ENCODE data around the gene PLXNA4.

Gene PLXNA4

DNA sequence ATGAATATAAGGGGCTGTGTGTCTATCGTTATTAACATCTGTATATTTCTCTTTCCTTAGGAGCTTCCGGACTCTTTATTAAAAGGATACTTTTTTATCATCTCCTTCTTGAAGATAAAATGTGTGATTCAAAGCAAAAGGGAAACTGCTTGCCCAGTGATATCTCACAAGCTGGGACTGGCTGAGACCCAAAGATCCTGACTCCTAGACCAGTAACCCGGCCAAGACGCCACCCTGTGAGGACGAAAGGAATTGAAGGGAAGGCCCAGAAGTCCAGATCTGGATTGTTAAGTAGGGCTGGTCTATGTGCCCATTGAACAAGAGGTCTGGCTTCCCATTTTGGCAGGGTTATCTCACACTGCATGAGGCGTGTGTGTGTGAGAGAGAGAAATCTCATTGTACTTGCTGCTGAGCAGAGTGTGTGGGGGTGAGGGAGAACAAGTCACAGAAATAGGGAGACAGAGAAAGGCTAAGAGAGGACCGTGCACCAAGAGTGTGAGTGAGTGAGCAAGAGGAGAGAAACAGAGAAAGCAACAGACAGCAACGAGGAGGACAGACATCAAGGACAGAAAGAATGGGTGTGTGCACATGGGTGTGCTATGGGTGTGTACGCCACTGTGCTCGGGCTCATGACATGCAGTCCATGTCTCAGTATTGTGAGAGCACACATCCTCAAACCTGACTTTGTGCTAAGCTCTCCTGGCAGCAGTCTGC is 75.4 kb downstream of the PLXNA4 start:
- no peak for DNase-seq

DNA sequence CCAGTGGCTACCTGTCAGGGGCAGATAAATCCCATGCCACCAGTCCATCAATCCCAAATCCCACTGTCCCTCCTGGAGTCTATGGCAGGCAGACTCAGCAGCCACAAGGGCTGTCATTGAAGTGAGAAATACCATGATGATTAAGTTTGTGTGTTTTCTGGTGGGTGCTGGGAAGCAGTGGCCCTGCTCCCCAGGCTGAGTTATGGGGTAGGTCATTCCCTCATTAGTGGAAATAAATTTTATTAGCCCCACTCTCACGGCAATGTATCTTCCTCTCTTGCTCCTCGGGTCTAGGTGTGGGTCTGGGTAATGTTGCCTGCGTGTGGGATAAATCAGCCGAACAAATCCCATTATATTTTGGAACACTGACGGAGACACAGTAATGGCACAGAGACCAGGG is 76.8 kb downstream of the PLXNA4 start:
- no peak for DNase-seq

DNA sequence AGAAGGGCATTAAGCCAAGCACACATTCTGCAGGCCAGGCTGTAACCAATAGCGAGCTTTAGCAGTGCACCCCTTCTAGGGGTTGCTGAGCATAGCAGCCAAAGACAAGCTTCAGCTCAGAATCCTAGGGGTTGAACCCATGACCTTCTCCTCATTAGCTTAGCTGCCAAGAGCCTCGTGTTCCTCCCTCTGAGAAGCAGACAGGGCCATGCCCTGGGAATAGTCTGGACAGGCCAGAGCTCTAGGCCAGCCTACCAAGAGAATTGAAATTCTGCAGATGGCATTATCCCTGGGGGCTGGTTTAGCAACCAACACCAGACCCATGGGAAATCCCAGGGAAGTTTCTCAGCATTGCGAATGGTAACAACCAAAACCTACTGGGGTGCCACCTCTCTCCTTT is 77.2 kb downstream of the PLXNA4 start:
- DNase-seq = no peak

DNA sequence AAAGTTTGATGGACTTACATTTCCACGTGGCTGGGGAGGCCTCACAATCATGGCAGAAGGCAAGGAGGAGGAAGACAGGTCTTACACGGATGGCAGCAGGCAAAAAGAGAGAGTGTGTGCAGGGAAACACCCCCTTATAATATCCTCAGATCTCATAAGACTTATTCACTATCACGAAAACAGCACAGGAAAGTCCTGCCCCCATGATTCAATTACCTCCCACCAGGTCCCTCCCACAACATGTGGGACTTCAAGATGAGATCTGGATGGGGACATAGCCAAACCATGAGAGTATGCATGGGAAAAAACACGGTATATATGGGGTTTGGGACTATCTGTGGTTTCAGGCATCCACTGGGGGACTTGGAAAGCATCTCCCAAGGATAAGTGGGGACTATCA is 78.0 kb downstream of the PLXNA4 start:
- DNase-seq = no peak

DNA sequence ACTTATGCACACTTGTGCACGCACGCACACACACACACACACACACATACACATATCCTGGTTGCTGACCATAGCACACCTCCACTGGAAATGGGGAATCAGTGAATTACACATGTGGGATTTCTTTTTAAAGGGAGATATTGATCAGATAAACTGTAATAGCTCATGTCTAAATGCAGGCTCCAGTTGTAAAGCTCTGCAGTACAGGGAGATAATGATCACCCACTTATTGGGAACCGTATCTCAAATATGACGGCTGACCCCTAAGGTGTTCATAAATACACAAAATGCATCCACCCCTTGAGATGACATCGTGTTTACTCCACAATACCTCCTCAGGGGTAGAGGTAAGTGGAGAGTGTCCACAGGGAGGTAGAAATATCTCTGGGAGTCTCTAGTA is 79.2 kb downstream of the PLXNA4 start:
- no peak for DNase-seq

DNA sequence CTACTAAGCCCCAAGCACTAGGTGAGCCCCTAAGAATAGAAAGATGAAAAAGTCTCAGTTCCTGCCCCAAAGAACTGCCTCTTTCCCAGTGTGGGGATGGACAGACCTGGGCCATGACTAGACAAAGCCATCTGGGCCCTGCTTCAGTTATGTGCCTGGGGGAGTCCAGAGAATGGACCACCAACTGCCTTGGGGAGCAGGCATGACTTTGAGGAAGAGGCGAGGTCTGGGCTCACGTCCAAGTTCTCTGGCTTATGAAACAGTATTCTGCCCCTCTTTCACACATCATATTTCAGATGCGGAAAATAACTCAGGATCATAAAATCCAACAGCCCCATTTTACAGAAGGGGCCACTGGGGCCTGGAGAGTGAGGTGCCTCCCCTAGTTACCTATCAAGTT is 80.3 kb downstream of the PLXNA4 start:
- no peak for DNase-seq

DNA sequence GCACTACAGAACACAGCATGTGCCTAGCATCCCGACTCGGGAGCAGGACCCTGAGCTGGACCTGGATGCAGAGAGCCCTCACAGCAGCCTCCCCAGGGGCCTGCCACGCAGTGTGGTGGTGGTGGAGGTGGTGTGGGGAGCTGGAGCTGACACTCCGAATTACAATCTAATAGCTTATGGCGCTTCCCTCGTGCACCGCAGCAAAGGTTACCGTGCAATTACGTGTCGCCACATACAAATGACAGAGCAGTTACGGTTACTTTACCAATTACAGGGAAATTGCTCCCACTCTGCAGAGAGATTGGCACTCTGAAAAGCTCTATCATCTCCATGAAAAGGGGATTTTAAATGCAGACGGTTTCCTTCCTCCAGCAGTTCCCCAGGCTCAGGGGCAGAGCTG is 81.8 kb downstream of the PLXNA4 start:
- DNase-seq = no peak

DNA sequence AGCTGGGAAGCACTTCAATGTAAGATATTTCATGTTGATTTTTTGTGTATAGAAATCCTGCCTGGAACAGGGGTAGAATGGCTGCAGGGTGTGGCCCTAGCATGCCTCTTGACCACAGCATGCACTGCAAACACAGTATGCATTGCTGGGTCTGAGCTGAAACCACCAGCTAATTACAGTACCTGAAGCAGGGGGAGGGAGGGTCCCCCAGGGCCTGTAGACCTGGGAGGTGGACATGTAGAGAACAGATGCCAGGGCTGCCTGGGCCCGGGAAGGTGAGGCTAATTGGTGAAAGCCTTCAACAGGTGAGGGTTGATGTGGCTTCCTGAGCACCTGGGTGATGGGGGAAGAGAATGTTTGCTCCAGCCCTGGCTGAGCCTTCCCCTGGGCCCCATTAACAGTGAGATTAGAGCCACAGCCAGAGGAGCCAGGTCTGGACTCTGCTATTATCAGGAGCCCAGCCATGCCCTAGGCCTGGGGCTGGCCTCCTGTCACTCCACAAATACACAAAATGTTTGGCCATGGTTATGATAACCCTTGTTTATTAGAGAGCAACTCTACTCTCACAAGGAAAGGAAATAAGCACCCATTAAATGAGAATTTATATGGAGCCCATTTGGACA is 83.3 kb downstream of the PLXNA4 start:
- DNase-seq = no peak

DNA sequence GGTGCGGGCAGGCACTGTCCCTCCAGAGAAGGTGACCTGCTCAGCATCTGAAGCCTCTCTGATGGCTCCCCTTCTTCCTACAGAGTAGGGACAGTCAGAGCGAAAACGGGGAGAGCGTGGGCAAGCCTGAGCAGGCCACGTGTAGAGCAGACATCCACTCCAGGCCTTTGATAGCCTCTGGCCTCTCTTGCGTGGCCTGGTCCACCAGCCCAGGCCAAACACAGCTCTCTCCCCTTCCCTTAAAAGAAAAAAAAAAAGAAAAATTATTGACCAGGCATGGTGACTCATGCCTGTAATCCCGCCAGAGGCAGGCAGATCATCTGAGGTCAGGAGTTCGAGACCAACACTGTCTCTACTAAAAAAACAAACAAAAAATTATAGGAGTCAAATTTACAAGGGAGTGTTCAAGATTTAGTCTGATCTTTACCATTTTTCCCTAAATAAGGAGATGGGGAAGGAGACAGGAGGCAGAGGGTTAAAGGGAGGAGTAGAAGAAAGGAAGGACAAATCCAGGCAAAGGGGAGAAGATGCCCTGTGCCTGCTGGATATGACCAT is 84.8 kb downstream of the PLXNA4 start:
- DNase-seq = no peak

DNA sequence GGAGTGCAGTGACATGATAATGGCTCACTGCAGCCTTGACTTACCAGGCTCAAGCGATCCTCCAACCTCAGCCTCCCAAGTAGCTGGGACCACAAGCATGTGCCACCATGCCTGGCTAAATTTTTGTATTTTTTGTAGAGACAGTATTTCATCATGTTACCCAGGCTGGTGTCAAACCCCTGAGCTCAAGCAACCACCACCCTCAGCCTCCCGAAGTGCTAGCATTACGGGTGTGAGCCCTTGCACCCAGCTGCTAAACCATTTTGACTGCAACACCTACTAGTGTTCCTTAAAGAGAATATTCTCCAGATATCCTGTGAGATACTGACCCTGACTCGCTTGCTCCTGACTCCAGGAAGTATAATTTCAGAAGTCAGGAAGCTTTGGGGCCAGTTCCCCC is 85.8 kb downstream of the PLXNA4 start:
- DNase-seq = no peak

DNA sequence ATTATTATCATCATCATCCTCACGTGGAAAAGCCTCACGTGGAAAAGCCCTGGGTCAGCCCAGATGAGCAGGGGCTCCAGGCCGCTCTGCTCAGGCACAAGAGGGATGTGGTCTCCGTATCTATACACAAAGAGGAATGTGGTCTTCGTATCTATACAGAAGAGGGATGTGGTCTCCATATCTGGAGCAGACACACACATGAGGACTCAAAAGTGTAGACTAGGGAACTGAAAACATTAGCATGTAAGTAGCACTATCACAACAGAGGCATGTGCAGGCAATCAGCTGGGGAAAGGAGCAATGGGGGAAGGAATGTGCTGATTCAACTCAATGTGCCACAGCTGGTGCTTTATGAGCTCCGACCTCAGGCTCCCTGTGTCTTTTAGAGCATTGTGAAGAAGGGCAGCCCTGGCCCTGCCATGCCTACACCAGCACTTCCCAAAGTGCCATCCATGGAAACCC is 86.5 kb downstream of the PLXNA4 start:
- DNase-seq = no peak

DNA sequence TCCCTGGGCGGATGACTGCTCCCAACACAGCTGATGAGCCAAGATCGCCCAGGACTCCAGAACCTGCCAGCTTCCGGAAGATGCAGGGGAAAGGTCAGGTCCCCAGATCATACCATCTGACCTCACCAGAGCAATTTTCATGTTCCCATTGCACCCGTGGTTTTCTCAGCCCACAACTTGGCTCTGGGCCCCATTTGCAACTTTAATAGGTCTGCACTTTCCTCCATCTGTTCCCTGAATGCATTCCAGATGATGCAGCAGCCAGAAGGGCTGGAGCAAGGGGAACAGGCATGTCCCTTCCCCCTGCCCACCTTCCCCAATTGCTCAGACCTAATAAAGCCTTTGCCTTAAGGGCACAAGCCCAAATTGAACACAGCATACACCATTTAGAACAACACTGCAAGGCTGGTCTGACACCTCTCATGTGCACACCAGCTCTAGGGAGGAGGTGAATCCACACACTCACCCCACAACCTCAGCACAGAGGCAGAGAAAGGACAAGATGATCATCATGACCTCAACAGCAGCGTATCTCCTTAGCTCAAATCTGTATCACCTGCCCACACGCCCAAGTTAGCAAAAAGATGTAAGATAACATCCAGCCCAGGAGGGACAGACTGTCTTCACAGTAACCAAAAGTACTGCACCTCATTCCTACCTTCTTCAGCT is 87.5 kb downstream of the PLXNA4 start:
- no peak for DNase-seq

DNA sequence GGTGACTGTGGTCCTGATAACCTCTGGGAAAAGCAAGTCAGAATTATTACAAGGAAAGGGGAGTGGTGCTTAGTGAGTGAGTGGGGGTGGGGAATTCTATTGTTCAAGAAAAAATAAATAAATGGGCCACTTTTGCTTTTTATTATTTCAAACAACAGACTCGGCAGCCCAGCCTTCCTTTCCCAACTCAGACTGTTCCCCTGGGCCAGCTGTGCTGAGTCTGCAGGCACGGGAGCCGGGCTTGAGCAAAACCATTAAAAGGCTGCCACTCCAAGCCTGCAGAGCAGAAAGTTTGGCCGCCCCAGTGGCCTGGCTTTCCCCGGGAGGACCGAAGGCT is 90.0 kb downstream of the PLXNA4 start:
- no peak for DNase-seq

DNA sequence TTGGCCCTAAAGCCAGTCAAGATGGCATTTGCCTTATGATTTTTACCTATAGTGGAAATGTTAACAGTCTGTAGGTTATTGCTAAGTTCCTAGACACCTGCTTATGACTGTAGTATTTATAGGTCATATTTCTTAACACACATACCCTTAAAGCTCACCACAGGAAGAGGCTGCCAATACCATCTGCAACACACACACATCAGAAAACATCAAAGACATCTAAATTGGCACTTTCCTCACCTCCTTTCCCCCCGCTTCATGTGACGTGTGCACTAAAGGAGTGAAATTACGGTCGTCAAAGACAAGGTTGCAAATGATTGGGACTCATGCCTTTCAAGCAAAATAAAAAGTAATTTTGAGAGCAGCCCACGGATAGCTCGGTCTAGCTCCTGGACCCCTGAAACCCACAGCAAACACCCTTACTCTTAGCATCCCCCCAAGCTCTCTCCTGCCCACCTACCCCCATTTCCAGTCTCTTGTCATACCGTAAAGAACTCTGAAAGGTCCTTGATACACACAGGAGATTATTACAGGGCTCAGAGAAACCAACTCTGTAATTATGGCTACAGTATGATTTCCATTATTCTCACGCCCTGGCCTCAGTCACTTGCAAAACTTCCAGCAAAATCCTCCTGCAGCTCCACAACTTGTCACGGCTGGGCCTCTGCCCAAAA is 90.5 kb downstream of the PLXNA4 start:
- DNase-seq = peak; percentile 58

DNA sequence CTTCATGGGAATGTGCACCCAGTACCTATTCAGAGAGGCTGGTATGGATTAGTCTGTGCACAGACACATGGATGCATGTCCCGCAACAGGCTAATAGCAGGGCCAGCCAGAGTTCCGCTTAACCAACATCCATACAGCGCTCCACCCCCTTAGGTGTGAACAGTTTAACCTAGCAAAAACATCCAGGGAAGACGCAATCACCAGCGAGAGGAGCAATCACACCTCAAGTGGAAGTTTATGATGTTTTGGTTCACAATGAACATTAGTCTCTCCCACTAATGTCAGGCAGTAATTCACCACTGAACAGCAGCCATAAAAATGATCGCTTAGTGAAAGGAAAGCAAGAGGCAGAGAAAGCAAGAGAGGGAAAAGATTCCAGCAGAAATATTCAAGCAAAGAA is 91.1 kb downstream of the PLXNA4 start:
- DNase-seq = no peak

DNA sequence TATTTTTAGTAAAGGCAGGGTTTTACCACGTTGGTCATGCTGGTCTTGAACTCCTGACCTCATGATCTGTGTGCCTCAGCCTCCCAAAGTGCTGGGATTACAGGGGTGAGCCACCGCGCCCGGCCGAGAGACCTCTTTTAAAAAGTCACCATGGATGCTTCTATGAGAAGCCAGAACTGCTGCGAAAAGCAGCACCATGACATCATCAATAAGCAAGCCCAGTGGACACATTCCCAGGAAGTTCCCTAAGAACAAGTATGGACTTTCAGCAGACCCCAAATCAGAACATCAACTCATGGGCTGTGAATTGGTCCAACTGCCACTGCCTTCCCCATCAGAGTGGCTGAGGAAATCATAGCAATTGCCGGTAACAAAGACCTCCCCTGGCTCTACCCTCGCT is 93.4 kb downstream of the PLXNA4 start:
- no peak for DNase-seq

DNA sequence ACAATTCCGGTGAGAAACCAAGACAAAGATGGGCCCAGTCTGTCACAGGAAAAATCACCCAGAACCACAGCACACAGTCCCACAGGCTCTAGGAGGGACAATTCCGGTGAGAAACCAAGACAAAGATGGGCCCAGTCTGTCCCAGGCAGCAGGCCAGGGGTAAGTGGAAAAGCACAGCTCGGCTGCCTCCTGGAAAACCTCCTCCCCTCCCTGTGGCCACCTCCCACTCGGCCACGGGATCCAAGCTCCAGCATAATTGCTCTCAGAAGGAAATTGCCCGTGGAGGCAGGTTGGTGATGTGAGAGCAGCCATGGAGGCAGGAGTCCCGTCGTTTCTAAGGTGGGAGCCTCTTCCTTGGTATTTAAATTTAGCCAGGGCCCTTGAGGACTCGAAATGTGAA is 95.7 kb downstream of the PLXNA4 start:
- no peak for DNase-seq

DNA sequence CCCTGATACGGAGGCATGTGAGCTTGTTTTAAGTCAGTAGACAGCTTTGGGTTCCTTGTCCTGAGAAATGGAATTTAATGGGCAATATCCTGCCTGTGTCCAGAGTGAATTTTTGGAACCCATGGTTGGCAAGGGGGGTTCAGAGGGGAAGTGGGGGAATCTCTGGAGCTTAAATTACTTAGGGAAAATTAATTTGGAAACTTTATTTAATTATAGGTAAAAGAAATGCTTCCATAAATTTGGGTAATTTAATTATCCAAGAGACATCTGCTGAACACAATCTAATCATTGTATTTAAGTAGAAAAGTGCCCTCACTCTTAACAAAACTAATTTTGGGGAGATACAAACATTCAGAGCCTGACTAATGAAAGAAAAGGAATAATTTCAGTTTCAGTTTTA is 99.7 kb downstream of the PLXNA4 start:
- DNase-seq = no peak

DNA sequence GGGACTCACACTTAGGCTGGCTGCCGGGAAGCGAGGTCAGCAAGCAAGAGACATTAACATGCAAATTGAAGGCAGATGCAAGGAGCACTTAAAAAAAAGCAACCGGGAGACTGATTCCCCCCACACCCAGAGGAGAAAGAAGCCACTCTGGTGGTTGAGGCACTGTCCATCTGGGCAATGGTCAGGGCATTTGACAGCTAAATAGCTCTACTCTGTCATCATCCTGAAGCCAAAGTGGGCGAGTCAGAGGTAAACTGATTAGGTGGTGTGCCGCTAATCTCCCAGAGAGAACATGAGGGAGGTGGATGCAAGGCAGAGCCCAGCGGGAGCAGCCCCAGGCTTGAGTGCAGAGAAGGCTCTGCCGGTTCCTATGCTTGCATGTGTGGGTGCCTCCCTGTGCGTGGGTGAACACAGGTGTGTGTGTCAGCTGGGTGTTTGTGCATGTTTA is 100.6 kb downstream of the PLXNA4 start:
- DNase-seq = no peak

DNA sequence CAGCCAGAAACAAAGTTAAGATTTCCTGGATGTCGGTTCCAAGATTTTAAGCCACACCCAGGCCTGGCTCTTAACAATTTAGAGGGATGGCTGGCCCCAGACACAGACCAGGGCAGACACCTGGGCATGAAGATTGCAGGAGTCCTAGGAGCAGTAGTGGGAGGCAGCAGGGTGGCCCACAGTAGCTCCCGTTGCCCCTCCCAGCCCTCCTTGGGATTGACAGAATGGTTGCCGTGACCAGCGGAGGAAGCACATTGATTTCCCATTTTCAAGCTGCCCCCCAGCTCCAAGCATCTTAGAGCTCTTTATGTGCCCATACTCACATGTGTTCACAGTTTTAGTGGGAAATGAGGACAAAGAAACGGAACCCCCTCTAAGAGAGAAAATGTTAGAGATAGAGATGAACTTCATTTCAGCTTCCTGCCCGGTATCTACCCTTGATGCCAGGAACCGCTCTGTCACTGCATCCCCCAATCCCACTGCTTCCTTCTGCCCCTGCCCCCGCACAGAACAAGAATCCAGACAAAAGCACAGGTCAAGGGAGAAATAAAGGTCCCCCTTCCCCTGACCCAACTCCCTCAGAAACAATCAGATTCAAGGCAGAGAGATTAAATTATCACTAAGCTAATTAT is 101.1 kb downstream of the PLXNA4 start:
- no peak for DNase-seq

DNA sequence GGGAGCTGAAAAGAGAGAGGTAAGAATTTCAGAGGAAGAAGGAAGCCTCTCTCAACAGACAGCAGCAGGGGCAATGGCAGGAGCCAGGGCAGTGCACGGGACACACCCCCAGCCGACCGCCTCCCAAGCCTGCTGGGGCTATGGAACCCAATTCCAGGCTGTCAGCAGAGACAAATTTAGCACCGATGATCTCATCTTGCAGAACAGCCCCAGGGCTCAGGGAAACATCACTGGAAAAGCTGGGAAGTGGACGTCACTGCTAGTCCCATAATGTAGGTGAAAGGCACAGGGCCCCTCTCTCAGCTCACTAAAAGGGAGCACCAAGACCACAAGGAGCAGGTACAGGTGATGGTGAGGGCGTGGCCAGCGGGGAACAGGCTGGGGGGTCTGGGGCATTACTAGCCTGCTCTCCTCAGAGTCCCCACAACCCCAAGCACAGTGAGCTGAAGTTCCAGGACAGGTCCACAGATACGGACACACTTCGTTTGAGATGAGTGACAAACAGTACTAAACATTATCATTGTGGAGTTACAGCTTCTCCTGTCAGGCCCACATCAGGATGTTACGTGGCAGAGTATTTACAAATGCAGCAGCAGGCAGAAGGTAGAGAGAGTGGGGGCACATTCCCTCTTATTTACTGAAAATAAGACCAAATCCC is 103.7 kb downstream of the PLXNA4 start:
- DNase-seq = no peak

DNA sequence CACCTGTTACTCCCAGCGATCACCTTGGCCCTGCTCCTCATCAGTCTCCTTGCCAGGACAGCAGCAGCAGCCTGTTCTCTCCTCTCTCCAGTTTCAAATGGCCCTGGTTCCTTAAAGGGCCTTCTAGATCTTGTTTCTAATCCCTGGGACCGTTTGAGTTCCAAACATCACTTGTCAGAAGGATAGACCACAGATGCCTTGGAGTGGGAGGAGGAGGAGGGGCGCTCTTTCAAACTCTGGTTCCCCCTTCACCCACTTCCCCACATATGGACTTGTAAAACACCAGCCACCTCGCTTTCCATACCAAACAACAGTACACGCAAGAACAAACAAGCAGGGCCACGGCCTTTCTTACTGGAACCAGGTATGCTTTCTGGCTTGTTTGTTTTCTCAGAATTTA is 104.8 kb downstream of the PLXNA4 start:
- no peak for DNase-seq

DNA sequence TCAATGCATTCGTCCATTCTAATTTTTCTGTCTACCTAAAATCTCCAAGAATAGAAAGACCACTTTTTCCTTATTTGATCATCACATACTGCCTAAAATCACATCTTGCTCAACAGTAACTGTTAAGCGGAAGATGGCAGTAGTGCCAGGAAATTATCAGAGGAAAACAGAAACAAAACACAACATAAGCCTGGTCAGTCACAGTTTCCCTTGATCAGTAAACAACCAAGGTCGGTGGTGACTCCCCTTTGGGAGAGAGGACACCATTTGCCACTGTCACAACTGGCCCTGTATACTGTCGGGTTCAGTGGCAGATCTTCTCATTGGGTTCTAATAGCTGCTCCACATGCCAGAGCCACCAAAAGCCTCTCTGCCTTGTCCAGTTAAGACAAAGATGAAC is 106.6 kb downstream of the PLXNA4 start:
- DNase-seq = no peak
